Measurements from ENCODE around the gene GNE. TPM values are rescaled to one million over a fixed set of nuclear protein-coding genes. Genes with fewer than 3 reads are reported as not detected.
"Not testable (repeated sequence)": the region's sequence is repeated elsewhere in the genome, so short reads cannot be mapped to it uniquely, and the experiment has no call there.

The GNE gene
- total and polyA plus RNA-seq, 5 donors from 2014 or later = 3.4 to 15.7 (median 5.3) TPM

- H3K4me3 Mint-ChIP-seq = no peak overlapping the region
- no peaks in the 10 kb centered on the region for H3K27me3 Mint-ChIP-seq
- peaks cover 15% of the 10 kb centered on the region for H3K36me3 Mint-ChIP-seq
- Histone ChIP-seq H3K27me3 (ENCODE audit: control insufficient read depth, insufficient read depth, low read length) (no peaks in the 10 kb centered on the region), H3K27ac (ENCODE audit: insufficient read depth, low read length, poor library complexity, severe bottlenecking) (no peak overlapping the region), H3K4me3 (ENCODE audit: low read depth, low read length) (no peak overlapping the region), H3K9me3 (ENCODE audit: control insufficient read depth in 2 of 2, low read length in 2 of 2) (no peaks in the 10 kb centered on the region), H3K4me1 (ENCODE audit: control insufficient read depth, insufficient read depth, low read length, poor library complexity, severe bottlenecking) (no peaks in the 10 kb centered on the region), H3K36me3 (ENCODE audit: control insufficient read depth, insufficient read depth, low read length) (peaks cover 22% of the 10 kb centered on the region)
- no peak overlapping the region for H3K27ac Mint-ChIP-seq
- no peak for DNase-seq
- no peak for ATAC-seq (ENCODE audit: low read depth in 2 of 2)
- peaks cover 13 to 28% (median 16%) of the 10 kb centered on the region in 4 donors for H3K4me1 Mint-ChIP-seq
- no peaks in the 10 kb centered on the region for H3K9me3 Mint-ChIP-seq
These were observed 12.3 kb downstream of the GNE start for GRCh38 chr9:36245906-36246305.

GRCh38 chr9:36239675-36240074 lies 18.6 kb downstream of the GNE start:
- not testable (repeated sequence) for H3K27me3 Mint-ChIP-seq; H3K27me3 ChIP-seq (ENCODE audit: control insufficient read depth, insufficient read depth, low read length); H3K9me3 ChIP-seq (ENCODE audit: control insufficient read depth in 2 of 2, low read length in 2 of 2); DNase-seq; H3K27ac Mint-ChIP-seq; H3K27ac ChIP-seq (ENCODE audit: insufficient read depth, low read length, poor library complexity, severe bottlenecking); H3K4me3 ChIP-seq (ENCODE audit: low read depth, low read length); H3K4me1 ChIP-seq (ENCODE audit: control insufficient read depth, insufficient read depth, low read length, poor library complexity, severe bottlenecking); H3K36me3 ChIP-seq (ENCODE audit: control insufficient read depth, insufficient read depth, low read length); H3K9me3 Mint-ChIP-seq; H3K4me3 Mint-ChIP-seq; ATAC-seq (ENCODE audit: low read depth in 2 of 2); H3K4me1 Mint-ChIP-seq
- H3K36me3 Mint-ChIP-seq = peaks cover 26% of the 10 kb centered on the region

GRCh38 chr9:36239205-36239604 lies 19.0 kb downstream of the GNE start:
- not testable (repeated sequence) for H3K36me3 ChIP-seq (ENCODE audit: control insufficient read depth, insufficient read depth, low read length); H3K9me3 Mint-ChIP-seq; H3K4me1 ChIP-seq (ENCODE audit: control insufficient read depth, insufficient read depth, low read length, poor library complexity, severe bottlenecking); H3K9me3 ChIP-seq (ENCODE audit: control insufficient read depth in 2 of 2, low read length in 2 of 2); H3K4me1 Mint-ChIP-seq; H3K4me3 Mint-ChIP-seq; ATAC-seq (ENCODE audit: low read depth in 2 of 2); H3K27ac ChIP-seq (ENCODE audit: insufficient read depth, low read length, poor library complexity, severe bottlenecking); H3K27me3 Mint-ChIP-seq; H3K4me3 ChIP-seq (ENCODE audit: low read depth, low read length); DNase-seq; H3K27ac Mint-ChIP-seq; H3K27me3 ChIP-seq (ENCODE audit: control insufficient read depth, insufficient read depth, low read length)
- peaks cover 25% of the 10 kb centered on the region for H3K36me3 Mint-ChIP-seq

GRCh38 chr9:36237230-36237629 lies 21.0 kb downstream of the GNE start:
- Mint-ChIP-seq H3K4me3 (no peak overlapping the region), H3K27me3 (no peaks in the 10 kb centered on the region), H3K9me3 (no peaks in the 10 kb centered on the region), H3K4me1 (peaks cover 0 to 11% (median 5%) of the 10 kb centered on the region in 4 donors), H3K27ac (no peak overlapping the region), H3K36me3 (peaks cover 32% of the 10 kb centered on the region)
- ATAC-seq (ENCODE audit: low read depth in 2 of 2) (no peak), DNase-seq (no peak)
- H3K27me3 ChIP-seq (ENCODE audit: control insufficient read depth, insufficient read depth, low read length) = no peaks in the 10 kb centered on the region
- no peak overlapping the region for H3K4me3 ChIP-seq (ENCODE audit: low read depth, low read length)
- H3K9me3 ChIP-seq (ENCODE audit: control insufficient read depth in 2 of 2, low read length in 2 of 2) = no peaks in the 10 kb centered on the region
- no peaks in the 10 kb centered on the region for H3K4me1 ChIP-seq (ENCODE audit: control insufficient read depth, insufficient read depth, low read length, poor library complexity, severe bottlenecking)
- H3K36me3 ChIP-seq (ENCODE audit: control insufficient read depth, insufficient read depth, low read length) = peaks cover 19% of the 10 kb centered on the region
- no peak overlapping the region for H3K27ac ChIP-seq (ENCODE audit: insufficient read depth, low read length, poor library complexity, severe bottlenecking)

- H3K4me1 Mint-ChIP-seq = peaks cover 12 to 21% (median 16%) of the 10 kb centered on the region in 4 donors
These were observed 35.8 kb downstream of the GNE start for GRCh38 chr9:36222449-36222848.

GRCh38 chr9:36221667-36222066 lies 36.6 kb downstream of the GNE start:
- peaks cover 52% of the 10 kb centered on the region for H3K36me3 Mint-ChIP-seq
- Histone ChIP-seq H3K4me3 (ENCODE audit: low read depth, low read length) (no peak overlapping the region), H3K9me3 (ENCODE audit: control insufficient read depth in 2 of 2, low read length in 2 of 2) (peaks cover 5 to 7% of the 10 kb centered on the region in 2 experiments), H3K27ac (ENCODE audit: insufficient read depth, low read length, poor library complexity, severe bottlenecking) (no peak overlapping the region), H3K4me1 (ENCODE audit: control insufficient read depth, insufficient read depth, low read length, poor library complexity, severe bottlenecking) (peaks cover 15% of the 10 kb centered on the region), H3K36me3 (ENCODE audit: control insufficient read depth, insufficient read depth, low read length) (peaks cover 78% of the 10 kb centered on the region), H3K27me3 (ENCODE audit: control insufficient read depth, insufficient read depth, low read length) (no peaks in the 10 kb centered on the region)
- H3K9me3 Mint-ChIP-seq = peaks cover 0 to 9% (median 0%) of the 10 kb centered on the region in 7 donors
- no peak overlapping the region for H3K4me3 Mint-ChIP-seq
- peaks cover 13 to 25% (median 19%) of the 10 kb centered on the region in 4 donors for H3K4me1 Mint-ChIP-seq
- no peak for ATAC-seq (ENCODE audit: low read depth in 2 of 2)
- H3K27me3 Mint-ChIP-seq = no peaks in the 10 kb centered on the region
- no peak for DNase-seq
- H3K27ac Mint-ChIP-seq = no peak overlapping the region

More at GRCh38 chr9:36222449-36222848, 35.8 kb downstream of the GNE start:
- no peak overlapping the region for H3K27ac ChIP-seq (ENCODE audit: insufficient read depth, low read length, poor library complexity, severe bottlenecking)
- H3K27me3 Mint-ChIP-seq = no peaks in the 10 kb centered on the region
- H3K36me3 Mint-ChIP-seq = peaks cover 56% of the 10 kb centered on the region
- H3K4me3 Mint-ChIP-seq = no peak overlapping the region
- DNase-seq (peak in 1 of 3 donors; percentile 12), ATAC-seq (ENCODE audit: low read depth in 2 of 2) (no peak)
- no peak overlapping the region for H3K4me3 ChIP-seq (ENCODE audit: low read depth, low read length)
- H3K9me3 ChIP-seq (ENCODE audit: control insufficient read depth in 2 of 2, low read length in 2 of 2) = peaks cover 5 to 7% of the 10 kb centered on the region in 2 experiments
- no peak overlapping the region for H3K27ac Mint-ChIP-seq
- no peaks in the 10 kb centered on the region for H3K27me3 ChIP-seq (ENCODE audit: control insufficient read depth, insufficient read depth, low read length)
- peaks cover 80% of the 10 kb centered on the region for H3K36me3 ChIP-seq (ENCODE audit: control insufficient read depth, insufficient read depth, low read length)
- peaks cover 12% of the 10 kb centered on the region for H3K4me1 ChIP-seq (ENCODE audit: control insufficient read depth, insufficient read depth, low read length, poor library complexity, severe bottlenecking)
- H3K9me3 Mint-ChIP-seq = peaks cover 0 to 9% (median 0%) of the 10 kb centered on the region in 7 donors

GRCh38 chr9:36218411-36218901 lies 39.8 kb downstream of the GNE start:
- H3K9me3 Mint-ChIP-seq = peaks cover 0 to 9% (median 0%) of the 10 kb centered on the region in 7 donors
- peaks cover 44% of the 10 kb centered on the region for H3K36me3 Mint-ChIP-seq
- Histone ChIP-seq H3K27me3 (ENCODE audit: control insufficient read depth, insufficient read depth, low read length) (no peaks in the 10 kb centered on the region), H3K4me1 (ENCODE audit: control insufficient read depth, insufficient read depth, low read length, poor library complexity, severe bottlenecking) (peaks cover 20% of the 10 kb centered on the region), H3K36me3 (ENCODE audit: control insufficient read depth, insufficient read depth, low read length) (peaks cover 66% of the 10 kb centered on the region), H3K4me3 (ENCODE audit: low read depth, low read length) (no peak overlapping the region), H3K9me3 (ENCODE audit: control insufficient read depth in 2 of 2, low read length in 2 of 2) (peaks cover 5 to 7% of the 10 kb centered on the region in 2 experiments), H3K27ac (ENCODE audit: insufficient read depth, low read length, poor library complexity, severe bottlenecking) (peak overlapping the region; percentile 50)
- ATAC-seq (ENCODE audit: low read depth in 2 of 2) (peak; percentile 80 to 81), DNase-seq (peak in 1 of 3 donors; percentile 87)
- no peaks in the 10 kb centered on the region for H3K27me3 Mint-ChIP-seq
- H3K4me3 Mint-ChIP-seq = peak overlapping the region in 2 of 4 donors; percentile 0 to 49
- peak overlapping the region; percentile 76 to 92 (median 87) for H3K27ac Mint-ChIP-seq
- H3K4me1 Mint-ChIP-seq = peaks cover 19 to 33% (median 25%) of the 10 kb centered on the region in 4 donors

GRCh38 chr9:36218011-36218410 lies 40.2 kb downstream of the GNE start:
- no peak overlapping the region for H3K4me3 ChIP-seq (ENCODE audit: low read depth, low read length)
- peaks cover 66% of the 10 kb centered on the region for H3K36me3 ChIP-seq (ENCODE audit: control insufficient read depth, insufficient read depth, low read length)
- DNase-seq (no peak), ATAC-seq (ENCODE audit: low read depth in 2 of 2) (no peak)
- H3K9me3 Mint-ChIP-seq = peaks cover 0 to 7% (median 0%) of the 10 kb centered on the region in 7 donors
- no peak overlapping the region for H3K27ac ChIP-seq (ENCODE audit: insufficient read depth, low read length, poor library complexity, severe bottlenecking)
- H3K27ac Mint-ChIP-seq = peak overlapping the region; percentile 76 to 92 (median 87)
- H3K27me3 Mint-ChIP-seq = no peaks in the 10 kb centered on the region
- no peak overlapping the region for H3K4me3 Mint-ChIP-seq
- peaks cover 44% of the 10 kb centered on the region for H3K36me3 Mint-ChIP-seq
- H3K4me1 ChIP-seq (ENCODE audit: control insufficient read depth, insufficient read depth, low read length, poor library complexity, severe bottlenecking) = peaks cover 20% of the 10 kb centered on the region
- peaks cover 5 to 7% of the 10 kb centered on the region in 2 experiments for H3K9me3 ChIP-seq (ENCODE audit: control insufficient read depth in 2 of 2, low read length in 2 of 2)
- peaks cover 23 to 37% (median 25%) of the 10 kb centered on the region in 4 donors for H3K4me1 Mint-ChIP-seq
- no peaks in the 10 kb centered on the region for H3K27me3 ChIP-seq (ENCODE audit: control insufficient read depth, insufficient read depth, low read length)

Data from CD4-positive, CD25-positive, alpha-beta regulatory T cell (primary cell).